HEK293 (cell line): ENCODE measurements around the gene ANKS6.

Source experiments
- CTCF ChIA-PET: fragments of 350-600 bp; formaldehyde crosslinking; extraction: SDS; loops from one replicate; lab custom pipeline; 2021; ENCODE audit warnings: antibody characterized with exemption; lab: Yijun Ruan, JAX
- POLR2A ChIA-PET: fragments of 300-600 bp; formaldehyde crosslinking; extraction: SDS; loops from one replicate; lab custom pipeline; 2020; ENCODE audit warnings: antibody characterized with exemption, inconsistent platforms; lab: Yijun Ruan, JAX
- H3K27ac ChIP-seq: fragments of 200-500 bp; sonication (Bioruptor generic); 2 replicates; pipeline ENCODE4 v1.5.1; 2014; ENCODE audit warnings: low read depth, low read length, control low read depth, inconsistent platforms; ENCODE audit errors: extremely low read depth
- H3K36me3 ChIP-seq, 2 experiments: fragments of 200-500 bp in 1 of 2; sonication (Bioruptor generic) in 1 of 2; 1 replicate in 1 of 2; 2 replicates in 1 of 2; pipeline ENCODE4 v1.5.1; 2014 to 2017; ENCODE audit warnings: inconsistent platforms in 2 of 2, low read length in 2 of 2; ENCODE audit not compliant: control insufficient read depth in 2 of 2, insufficient read depth in 1 of 2
- H3K4me1 ChIP-seq: fragments of 200-500 bp; sonication (Bioruptor generic); 2 replicates; pipeline ENCODE4 v1.5.1; 2014; ENCODE audit warnings: mild to moderate bottlenecking, low read length, inconsistent platforms; ENCODE audit not compliant: control insufficient read depth, insufficient read depth
- H3K4me3 ChIP-seq: 2 replicates; pipeline ENCODE4 v1.5.1; 2011; ENCODE audit warnings: low read depth, mild to moderate bottlenecking, control low read depth, low read length, moderate library complexity
- H3K9me3 ChIP-seq: fragments of 200-500 bp; sonication (Bioruptor generic); 2 replicates; pipeline ENCODE4 v1.5.1; 2014; ENCODE audit warnings: low read depth, low read length, inconsistent platforms; ENCODE audit not compliant: control insufficient read depth, insufficient read depth
- AEBP2 ChIP-seq: fragments of 450-650 bp; formaldehyde crosslinking; IDR thresholded peaks from 2 replicates; pipeline ENCODE4 v1.5.1; 2016; ENCODE audit warnings: missing biosample characterization, missing genetic modification characterization, borderline replicate concordance
- EGR2 ChIP-seq: fragments of 450-650 bp; formaldehyde crosslinking; IDR thresholded peaks from 2 replicates; pipeline ENCODE4 v1.5.1; 2016; ENCODE audit warnings: low read depth, missing biosample characterization, missing genetic modification characterization
- GLIS2 ChIP-seq: fragments of 450-650 bp; formaldehyde crosslinking; IDR thresholded peaks from 2 replicates; pipeline ENCODE4 v1.5.1; 2016; ENCODE audit warnings: missing biosample characterization, missing genetic modification characterization
- HOXD13 ChIP-seq: sonication (generic); formaldehyde crosslinking; IDR thresholded peaks from 2 replicates; pipeline ENCODE4 v1.8.0; 2022; ENCODE audit warnings: missing genetic modification reagents, borderline replicate concordance
- KLF10 ChIP-seq: fragments of 450-650 bp; IDR thresholded peaks from 2 replicates; pipeline ENCODE4 v1.5.1; 2018; ENCODE audit warnings: missing biosample characterization, mild to moderate bottlenecking, missing genetic modification characterization
- SCRT2 ChIP-seq: fragments of 450-650 bp; formaldehyde crosslinking; IDR thresholded peaks from 2 replicates; pipeline ENCODE4 v1.5.1; 2016; ENCODE audit warnings: missing biosample characterization, missing genetic modification characterization
- SP7 ChIP-seq: fragments of 450-650 bp; formaldehyde crosslinking; IDR thresholded peaks from 2 replicates; pipeline ENCODE4 v1.5.1; 2016; ENCODE audit warnings: missing biosample characterization, missing genetic modification characterization
- ZBTB1 ChIP-seq: fragments of 450-650 bp; formaldehyde crosslinking; IDR thresholded peaks from 2 replicates; pipeline ENCODE4 v1.5.1; 2016; ENCODE audit warnings: missing biosample characterization, missing genetic modification characterization
- ZEB2 ChIP-seq: fragments of 450-650 bp; formaldehyde crosslinking; IDR thresholded peaks from 2 replicates; pipeline ENCODE4 v1.5.1; 2016; ENCODE audit warnings: missing biosample characterization, missing genetic modification characterization
- ZNF121 ChIP-seq: fragments of 450-650 bp; formaldehyde crosslinking; IDR thresholded peaks from 2 replicates; pipeline ENCODE4 v1.5.1; 2016; ENCODE audit warnings: missing biosample characterization, missing genetic modification characterization
- ZNF133 ChIP-seq: fragments of 450-650 bp; formaldehyde crosslinking; IDR thresholded peaks from 2 replicates; pipeline ENCODE4 v1.5.1; 2016; ENCODE audit warnings: missing biosample characterization, missing genetic modification characterization
- ZNF174 ChIP-seq: fragments of 450-650 bp; formaldehyde crosslinking; IDR thresholded peaks from 2 replicates; pipeline ENCODE4 v1.5.0; 2017; ENCODE audit warnings: missing biosample characterization, mild to moderate bottlenecking, missing genetic modification characterization
- ZNF184 ChIP-seq: fragments of 450-650 bp; IDR thresholded peaks from 2 replicates; pipeline ENCODE4 v1.5.1; 2018; ENCODE audit warnings: missing biosample characterization, mild to moderate bottlenecking, missing genetic modification characterization
- ZNF202 ChIP-seq: fragments of 450-650 bp; formaldehyde crosslinking; IDR thresholded peaks from 2 replicates; pipeline ENCODE4 v1.5.1; 2016; ENCODE audit warnings: missing biosample characterization, missing genetic modification characterization, borderline replicate concordance
- ZNF211 ChIP-seq: fragments of 450-650 bp; formaldehyde crosslinking; IDR thresholded peaks from 2 replicates; pipeline ENCODE4 v1.5.1; 2016; ENCODE audit warnings: low read depth, missing biosample characterization, missing genetic modification characterization
- ZNF223 ChIP-seq: fragments of 450-650 bp; formaldehyde crosslinking; IDR thresholded peaks from 2 replicates; pipeline ENCODE4 v1.5.1; 2016; ENCODE audit warnings: missing biosample characterization, missing genetic modification characterization
- ZNF302 ChIP-seq: fragments of 450-650 bp; formaldehyde crosslinking; IDR thresholded peaks from 2 replicates; pipeline ENCODE4 v1.5.1; 2016; ENCODE audit warnings: missing biosample characterization, missing genetic modification characterization, low read depth
- ZNF394 ChIP-seq: fragments of 450-650 bp; formaldehyde crosslinking; IDR thresholded peaks from 2 replicates; pipeline ENCODE4 v1.5.1; 2016; ENCODE audit warnings: missing biosample characterization, missing genetic modification characterization, mild to moderate bottlenecking, moderate library complexity, borderline replicate concordance
- ZNF423 ChIP-seq: fragments of 450-650 bp; formaldehyde crosslinking; IDR thresholded peaks from 2 replicates; pipeline ENCODE4 v1.5.1; 2016; ENCODE audit warnings: missing biosample characterization, missing genetic modification characterization
- ZNF501 ChIP-seq: fragments of 450-650 bp; formaldehyde crosslinking; IDR thresholded peaks from 2 replicates; pipeline ENCODE4 v1.5.1; 2016; ENCODE audit warnings: missing biosample characterization, missing genetic modification characterization
- ZNF518A ChIP-seq: fragments of 450-650 bp; formaldehyde crosslinking; conservative IDR thresholded peaks from 2 replicates; pipeline ENCODE4 v1.5.1; 2016; ENCODE audit warnings: low read depth, missing biosample characterization, missing genetic modification characterization
- ZNF548 ChIP-seq: fragments of 450-650 bp; formaldehyde crosslinking; IDR thresholded peaks from 2 replicates; pipeline ENCODE4 v1.5.1; 2016; ENCODE audit warnings: missing biosample characterization, missing genetic modification characterization
- ZNF610 ChIP-seq: fragments of 450-650 bp; formaldehyde crosslinking; IDR thresholded peaks from 2 replicates; pipeline ENCODE4 v1.5.1; 2016; ENCODE audit warnings: missing biosample characterization, missing genetic modification characterization, borderline replicate concordance
- ZNF621 ChIP-seq: fragments of 450-650 bp; formaldehyde crosslinking; IDR thresholded peaks from 2 replicates; pipeline ENCODE4 v1.5.1; 2017; ENCODE audit warnings: missing biosample characterization, missing genetic modification characterization
- ZNF658 ChIP-seq: fragments of 450-650 bp; formaldehyde crosslinking; IDR thresholded peaks from 2 replicates; pipeline ENCODE4; 2016; ENCODE audit warnings: missing biosample characterization, missing genetic modification characterization
- ZNF692 ChIP-seq: fragments of 450-650 bp; formaldehyde crosslinking; IDR thresholded peaks from 2 replicates; pipeline ENCODE4 v1.5.1; 2016; ENCODE audit warnings: missing biosample characterization, missing genetic modification characterization
- ZNF843 ChIP-seq: fragments of 450-650 bp; formaldehyde crosslinking; IDR thresholded peaks from 2 replicates; pipeline ENCODE4 v1.5.1; 2016; ENCODE audit warnings: missing biosample characterization, missing genetic modification characterization
- ZSCAN30 ChIP-seq: fragments of 450-650 bp; IDR thresholded peaks from 2 replicates; pipeline ENCODE4 v1.5.1; 2018; ENCODE audit warnings: missing biosample characterization, mild to moderate bottlenecking, missing genetic modification characterization, moderate library complexity
- TF ChIP-seq, protein P1 (sequence below): fragments of 450-650 bp; formaldehyde crosslinking; IDR thresholded peaks from 2 replicates; pipeline ENCODE4 v1.5.1; 2016; ENCODE audit warnings: missing biosample characterization, missing genetic modification characterization

ANKS6 gene

DNA sequence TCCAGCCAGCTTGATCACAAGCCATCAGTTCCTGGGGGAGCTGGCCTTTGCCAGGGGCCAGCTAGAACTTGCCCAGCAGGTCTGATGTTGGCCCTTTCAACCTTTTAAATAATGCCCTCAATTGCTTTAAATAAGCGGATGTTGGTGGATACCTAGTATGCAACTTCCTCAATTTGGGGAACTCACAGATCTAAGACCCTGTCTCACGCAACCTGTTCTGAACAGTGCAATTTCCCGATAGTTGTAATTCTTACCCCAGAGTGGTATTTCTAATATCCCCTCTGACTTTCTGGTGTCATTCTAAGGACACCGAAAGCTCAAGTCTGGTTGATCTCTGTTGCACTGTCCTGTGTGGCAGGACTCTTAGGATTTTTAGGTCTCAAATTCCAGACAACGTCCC lies 34.2 kb upstream of the ANKS6 start:
- POLR2A ChIA-PET: no interaction called here
- TF ChIP-seq ZNF501 (no peak), ZNF211 (no peak), ZNF394 (tag by site-specific recombination) (no peak), ZNF692 (tag by site-specific recombination) (no peak), ZNF302 (tag by site-specific recombination) (no peak), HOXD13 (CRISPR knock-in tag) (no peak), ZNF202 (tag by site-specific recombination) (no peak), GLIS2 (tag by site-specific recombination) (no peak), ZNF548 (tag by site-specific recombination) (no peak), ZNF174 (tag by site-specific recombination) (no peak)
- TF ChIP-seq, all 188 proteins: peak for 0
- no peaks in the 10 kb centered on the region for H3K9me3 ChIP-seq
- no peak overlapping the region for H3K4me3 ChIP-seq
- no peaks in the 10 kb centered on the region for H3K36me3 ChIP-seq
- no peak overlapping the region for H3K27ac ChIP-seq
- H3K4me1 ChIP-seq: no peaks in the 10 kb centered on the region
- CTCF ChIA-PET: interaction anchor here (1.0 kb wide), 1 partner anchor 13 kb away, joined by 3 read pairs; no protein-coding TSS in a partner anchor

GRCh38 chr9:98829766-98830165 lies 33.4 kb upstream of the ANKS6 start:
- CTCF ChIA-PET: interaction anchor here (0.6 to 1.0 kb wide), 2 partner anchors 13 to 171 kb away, joined by 3 to 4 read pairs; no protein-coding TSS in a partner anchor
- no peaks in the 10 kb centered on the region for H3K36me3 ChIP-seq
- no peak overlapping the region for H3K27ac ChIP-seq
- POLR2A ChIA-PET: no interaction called here
- H3K4me3 ChIP-seq: no peak overlapping the region
- no peaks in the 10 kb centered on the region for H3K4me1 ChIP-seq
- TF ChIP-seq AEBP2 (no peak), SP7 (tag by site-specific recombination) (no peak), SCRT2 (tag by site-specific recombination) (no peak), ZNF658 (no peak), ZNF223 (no peak), ZNF121 (tag by site-specific recombination) (no peak), ZNF133 (tag by site-specific recombination) (no peak), KLF10 (tag by site-specific recombination) (no peak), ZNF184 (no peak), ZNF518A (no peak), ZEB2 (tag by site-specific recombination) (no peak), ZNF621 (tag by site-specific recombination) (no peak), EGR2 (tag by site-specific recombination) (no peak), ZNF843 (tag by site-specific recombination) (no peak), ZNF610 (tag by site-specific recombination) (no peak), ZBTB1 (tag by site-specific recombination) (no peak), ZSCAN30 (tag by site-specific recombination) (no peak), ZNF423 (tag by site-specific recombination) (no peak)
- TF ChIP-seq, protein P1, sequence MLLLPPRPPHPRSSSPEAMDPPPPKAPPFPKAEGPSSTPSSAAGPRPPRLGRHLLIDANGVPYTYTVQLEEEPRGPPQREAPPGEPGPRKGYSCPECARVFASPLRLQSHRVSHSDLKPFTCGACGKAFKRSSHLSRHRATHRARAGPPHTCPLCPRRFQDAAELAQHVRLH: no peak
- H3K9me3 ChIP-seq: no peaks in the 10 kb centered on the region
